AG09309 (cell line): ENCODE data around the gene TNK2.
"Not testable (repeated sequence)": the region's sequence is repeated elsewhere in the genome, so short reads cannot be mapped to it uniquely, and the experiment has no call there.

Source experiments
- DNase-seq: peaks from one replicate; pipeline ENCODE4 v3.0.0-alpha.2; 2010; ENCODE audit warnings: low read depth
- H3K4me3 ChIP-seq: 2 replicates; pipeline ENCODE4 v1.5.1; 2011; ENCODE audit warnings: mild to moderate bottlenecking, low read depth, low read length, moderate library complexity; ENCODE audit not compliant: control insufficient read depth
- CTCF ChIP-seq: IDR thresholded peaks from 2 replicates; pipeline ENCODE4 v1.5.1; 2011; ENCODE audit warnings: mild to moderate bottlenecking, low read depth, low read length, inconsistent platforms; ENCODE audit not compliant: insufficient read depth, control insufficient read depth; ENCODE audit errors: missing control alignments

TNK2 gene

DNA sequence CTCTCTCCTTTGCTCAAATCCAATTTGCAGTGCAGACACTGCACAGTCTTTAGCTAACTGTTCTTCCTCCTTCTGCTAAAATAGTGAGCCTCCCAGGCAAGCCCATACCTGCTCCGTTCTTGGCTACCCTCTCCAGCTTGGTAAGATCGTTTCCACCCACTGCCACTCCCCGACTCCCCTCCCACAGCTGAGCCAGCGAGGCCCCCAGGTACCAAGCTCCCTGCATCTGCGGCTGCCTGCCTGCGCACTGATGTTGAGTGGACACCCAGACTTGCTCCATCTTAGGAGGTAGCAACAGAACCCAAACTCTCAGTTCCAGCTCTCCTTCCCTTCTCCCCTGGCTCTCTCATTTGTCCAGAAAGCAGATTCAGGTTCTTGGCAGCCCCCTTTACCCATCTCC is 7.9 kb upstream of the TNK2 start:
- H3K4me3 ChIP-seq: no peak overlapping the region
- DNase-seq: no peak
- TF ChIP-seq CTCF: no peak

- DNase-seq: peak; percentile 90
- TF ChIP-seq CTCF: peak; percentile 96
- H3K4me3 ChIP-seq: peak overlapping the region; percentile 3; the same call in 1 of the 2 replicates
Observed at GRCh38 chr3:195914648-195915473, 6.5 kb upstream of the TNK2 start.

DNA sequence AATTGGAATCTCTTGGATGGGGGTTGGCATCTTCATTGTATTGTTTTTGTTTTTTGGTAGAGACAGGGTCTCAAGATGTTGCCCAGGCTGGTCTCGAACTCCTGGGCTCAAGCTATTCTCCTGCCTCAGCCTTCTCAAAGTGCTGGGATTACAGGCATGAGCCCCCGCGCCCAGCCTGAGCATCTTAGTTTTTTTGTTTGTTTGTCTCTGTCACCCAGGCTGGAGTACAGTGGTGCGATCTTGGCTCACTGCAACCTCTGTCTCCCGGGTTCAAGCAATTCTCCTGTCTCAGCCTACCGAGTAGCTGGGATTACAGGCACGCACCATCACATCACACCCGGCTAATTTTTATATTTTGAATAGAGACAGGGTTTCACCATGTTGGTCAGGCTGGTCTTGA is 5.8 kb upstream of the TNK2 start:
- DNase-seq, H3K4me3 ChIP-seq: not testable (repeated sequence)

DNA sequence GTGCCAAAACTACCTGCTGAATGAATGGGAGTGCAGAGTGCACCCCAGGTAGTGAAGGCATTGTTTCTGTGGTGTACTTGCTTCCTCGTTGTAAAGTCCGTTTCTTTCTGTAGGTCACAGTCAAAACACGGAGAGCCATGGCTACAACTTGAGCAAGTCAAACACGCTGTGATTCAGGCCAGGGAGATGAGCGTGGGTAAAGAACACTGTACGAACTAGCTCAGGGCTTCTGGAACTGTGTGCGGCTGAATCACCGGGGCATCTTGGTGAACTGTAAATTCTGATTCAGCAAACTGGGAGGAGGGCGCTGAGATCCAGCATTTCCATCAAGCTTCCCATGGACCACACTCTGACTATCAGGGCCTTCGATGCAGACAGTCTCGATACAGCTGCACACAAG is 5.0 kb upstream of the TNK2 start:
- TF ChIP-seq CTCF: no peak
- DNase-seq: no peak
- no peak overlapping the region for H3K4me3 ChIP-seq

GRCh38 chr3:195911946-195912270 is 3.6 kb upstream of the TNK2 start:
- no peak for DNase-seq
- no peak overlapping the region for H3K4me3 ChIP-seq
- no peak for TF ChIP-seq CTCF

DNA sequence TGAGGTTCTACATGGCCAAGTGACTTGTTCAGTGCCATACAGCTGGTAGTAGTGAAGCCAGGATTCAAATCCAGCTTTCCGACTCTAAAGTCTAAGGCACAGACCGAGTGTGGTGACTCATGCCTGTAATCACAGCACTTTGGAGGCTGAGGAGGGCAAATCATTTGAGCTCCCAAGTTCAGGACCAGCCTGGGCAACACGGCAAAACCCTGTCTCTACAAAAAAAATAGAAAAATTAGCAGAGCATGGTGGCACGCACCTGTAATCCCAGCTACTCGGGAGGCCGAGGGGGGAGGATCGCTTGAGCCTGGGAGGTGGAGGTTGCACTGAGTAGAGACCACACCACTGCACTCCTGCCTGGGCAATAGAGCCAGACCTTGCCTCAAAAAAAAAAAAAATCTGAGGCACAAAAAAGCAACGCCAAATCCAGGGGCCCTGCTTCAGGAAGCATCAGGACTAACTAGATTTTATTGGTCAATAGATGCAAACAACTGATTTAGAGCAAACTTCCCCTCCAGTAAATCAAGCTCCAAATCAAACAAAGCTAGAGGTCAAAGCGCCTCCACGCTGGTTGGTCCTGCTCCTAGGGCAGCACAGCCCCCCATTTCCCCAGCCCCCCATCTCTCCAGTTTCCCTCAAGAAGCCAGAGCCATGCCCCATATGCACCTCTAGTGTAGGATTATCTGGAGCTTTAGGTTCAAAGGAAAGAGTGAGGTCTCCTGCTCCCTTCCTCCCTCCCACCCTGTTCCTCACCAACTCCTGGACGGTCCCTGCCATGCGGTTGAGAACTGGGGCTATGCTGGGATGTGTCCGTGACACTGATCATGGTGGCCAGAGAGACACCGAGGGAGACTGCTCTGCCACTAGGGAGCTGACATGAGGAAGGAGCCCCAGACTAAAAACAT is 2.9 kb upstream of the TNK2 start:
- TF ChIP-seq CTCF: no peak
- H3K4me3 ChIP-seq: no peak overlapping the region
- no peak for DNase-seq

DNA sequence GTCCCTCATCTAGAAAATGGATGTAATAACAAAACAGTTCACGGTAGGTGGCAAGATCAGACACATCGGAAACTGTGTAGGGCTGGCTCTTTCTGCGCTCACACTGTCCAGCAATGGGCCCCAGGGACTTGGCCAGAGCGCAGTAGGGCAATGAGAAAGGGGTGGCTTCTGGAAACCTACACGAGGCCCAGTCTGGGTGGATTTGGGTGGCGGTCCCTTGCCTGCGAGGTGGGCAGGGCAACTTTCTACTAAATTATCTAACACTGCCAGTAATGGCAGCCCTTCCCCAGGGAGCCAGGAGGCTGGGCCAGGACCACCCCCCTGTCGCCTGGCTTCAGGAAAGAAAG is 2.1 kb upstream of the TNK2 start:
- no peak for TF ChIP-seq CTCF
- H3K4me3 ChIP-seq: no peak overlapping the region
- DNase-seq: no peak
